ENCODE measurements around the gene ST3GAL6.

ST3GAL6 gene

DNA sequence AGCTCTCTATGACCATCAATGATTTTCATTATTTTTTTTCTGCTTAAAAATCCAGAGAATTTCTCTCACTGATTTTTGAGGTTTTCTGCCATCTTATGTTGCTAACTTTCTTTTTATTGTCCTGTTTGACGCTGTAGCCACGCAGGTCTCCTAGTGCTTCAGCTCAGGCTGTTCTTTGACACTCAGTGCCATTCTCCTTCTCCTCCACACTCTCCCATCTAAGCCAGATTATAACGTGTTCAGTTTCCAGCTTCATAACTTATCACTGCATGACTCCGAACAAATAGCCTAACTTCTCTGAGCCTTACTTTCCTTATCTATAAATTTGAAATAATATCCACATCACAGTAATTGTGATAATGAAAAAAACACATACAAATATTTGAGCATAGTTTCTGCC is 22.8 kb upstream of the ST3GAL6 start:
- DNase-seq (ENCODE audit: low read depth in 2 of 2), result no peak

- no peak for DNase-seq (ENCODE audit: low read depth in 2 of 2)
These were observed 21.9 kb upstream of the ST3GAL6 start for GRCh38 chr3:98741121-98741716.

DNA sequence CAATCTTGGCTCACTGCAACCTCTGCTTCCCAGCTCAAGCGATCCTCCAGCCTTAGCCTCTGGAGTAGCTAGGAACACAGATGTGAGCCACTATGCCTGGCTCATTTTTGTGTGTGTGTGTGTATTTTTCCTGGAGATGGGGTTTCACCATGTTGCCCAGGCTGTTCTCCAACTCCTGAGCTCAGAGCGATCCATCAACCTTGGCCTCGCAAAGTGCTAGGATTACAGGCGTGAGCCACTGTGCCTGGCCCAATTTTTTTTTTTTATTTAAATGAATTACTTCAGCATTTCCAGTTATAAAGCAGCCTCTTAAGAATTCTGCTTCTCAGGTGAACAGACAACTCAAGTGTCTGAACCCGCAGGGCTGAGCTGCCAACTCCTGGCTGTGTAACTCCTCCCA is 20.1 kb upstream of the ST3GAL6 start:
- no peak for DNase-seq (ENCODE audit: low read depth in 2 of 2)

DNA sequence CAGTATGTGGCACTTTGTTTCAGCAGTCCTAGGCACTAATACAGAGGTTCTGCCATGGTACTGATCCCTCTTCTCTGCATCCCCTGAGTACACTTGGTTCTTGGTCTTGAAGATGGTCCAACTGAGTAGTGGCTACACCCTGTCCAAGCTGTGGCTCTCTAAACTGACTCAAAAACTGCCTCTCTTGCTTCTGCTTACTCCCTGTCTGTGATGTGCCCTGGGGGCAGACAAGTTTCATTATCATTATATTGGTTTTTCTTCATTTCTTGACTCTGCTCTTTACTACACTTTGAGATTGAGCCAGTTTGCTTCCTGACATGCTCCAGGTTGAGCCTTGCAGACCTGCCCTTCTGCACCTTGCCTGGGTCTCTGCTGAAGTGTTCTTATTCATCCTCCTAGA is 18.9 kb upstream of the ST3GAL6 start:
- DNase-seq (ENCODE audit: low read depth in 2 of 2), result no peak

- DNase-seq (ENCODE audit: low read depth in 2 of 2), result no peak
These were observed 17.4 kb upstream of the ST3GAL6 start for GRCh38 chr3:98745718-98746117.

- no peak for DNase-seq (ENCODE audit: low read depth in 2 of 2)
These were observed 17.0 kb upstream of the ST3GAL6 start for GRCh38 chr3:98746122-98746521.

DNA sequence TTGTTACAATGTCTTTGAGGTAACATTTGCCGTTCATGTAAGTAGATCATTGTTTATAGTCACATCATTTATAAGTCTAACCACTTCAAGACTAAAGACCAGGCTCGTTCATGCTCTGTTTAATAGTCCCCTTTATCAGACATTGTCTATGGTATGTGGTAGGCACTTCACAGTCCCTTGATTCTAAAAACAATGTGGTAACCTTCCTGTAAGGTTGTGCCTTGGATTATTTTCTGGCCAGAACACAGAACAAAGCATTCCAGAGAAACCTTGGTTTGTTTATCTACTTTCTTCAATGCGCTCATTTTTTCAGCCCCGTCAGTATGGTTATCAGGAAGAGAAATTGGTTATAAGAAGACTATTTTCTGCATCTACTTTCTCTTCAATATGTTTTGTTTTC is 16.3 kb upstream of the ST3GAL6 start:
- DNase-seq (ENCODE audit: low read depth in 2 of 2), result no peak

DNA sequence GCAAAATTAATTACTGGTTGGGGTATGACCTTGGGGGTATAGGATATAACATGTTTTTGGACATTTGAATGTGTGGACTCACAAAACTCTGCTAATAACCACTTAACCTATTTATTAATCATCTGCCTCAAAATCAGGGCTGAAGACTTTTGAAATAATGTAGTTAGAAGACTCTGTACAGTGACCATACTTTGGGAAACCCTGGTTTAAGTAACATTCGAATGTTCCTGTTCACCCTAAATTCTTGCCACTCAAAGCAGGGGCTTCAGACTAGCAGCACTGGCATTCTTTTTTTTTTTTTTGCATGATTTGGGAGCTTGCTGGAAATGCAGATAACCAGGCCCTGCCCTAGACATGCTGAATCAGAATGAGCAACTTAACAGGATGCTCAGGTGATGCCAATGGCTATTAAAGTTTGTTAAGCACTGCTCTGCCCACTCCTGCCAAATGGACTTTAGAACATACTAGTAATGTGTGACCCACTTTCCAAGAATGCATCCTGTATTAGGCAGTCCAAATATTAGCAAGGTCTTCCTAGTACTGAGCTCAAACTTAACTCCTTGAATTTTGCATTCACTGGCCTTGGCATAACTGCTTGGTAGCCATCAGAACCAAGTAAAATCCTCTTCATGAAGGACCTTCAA is 12.7 kb upstream of the ST3GAL6 start:
- no peak for DNase-seq (ENCODE audit: low read depth in 2 of 2)

DNA sequence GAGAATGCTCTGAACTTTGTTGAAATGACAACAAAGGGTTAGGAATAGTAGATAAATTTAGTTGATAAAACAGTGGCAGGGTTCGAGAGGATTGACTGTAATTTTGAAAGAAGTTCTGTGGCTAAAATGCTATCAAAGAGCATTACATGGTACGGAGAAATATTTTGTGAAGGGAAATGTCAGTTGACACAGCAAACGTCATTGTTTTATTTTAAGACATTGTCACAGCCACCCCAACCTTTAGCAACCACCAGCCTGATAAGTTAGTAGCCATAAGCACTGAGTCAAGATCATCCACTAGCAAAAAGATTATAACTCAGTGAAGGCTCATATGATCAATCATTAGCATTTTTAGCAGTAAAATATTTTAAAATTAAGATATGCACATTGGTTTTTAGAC is 8.7 kb upstream of the ST3GAL6 start:
- DNase-seq (ENCODE audit: low read depth in 2 of 2), result no peak

- DNase-seq (ENCODE audit: low read depth in 2 of 2), result no peak
These were observed 7.5 kb upstream of the ST3GAL6 start for GRCh38 chr3:98755601-98756000.

- no peak for DNase-seq (ENCODE audit: low read depth in 2 of 2)
These were observed 3.5 kb upstream of the ST3GAL6 start for GRCh38 chr3:98759629-98760028.

GRCh38 chr3:98761643-98762229 is 1.4 kb upstream of the ST3GAL6 start:
- no peak for DNase-seq (ENCODE audit: low read depth in 2 of 2)

DNA sequence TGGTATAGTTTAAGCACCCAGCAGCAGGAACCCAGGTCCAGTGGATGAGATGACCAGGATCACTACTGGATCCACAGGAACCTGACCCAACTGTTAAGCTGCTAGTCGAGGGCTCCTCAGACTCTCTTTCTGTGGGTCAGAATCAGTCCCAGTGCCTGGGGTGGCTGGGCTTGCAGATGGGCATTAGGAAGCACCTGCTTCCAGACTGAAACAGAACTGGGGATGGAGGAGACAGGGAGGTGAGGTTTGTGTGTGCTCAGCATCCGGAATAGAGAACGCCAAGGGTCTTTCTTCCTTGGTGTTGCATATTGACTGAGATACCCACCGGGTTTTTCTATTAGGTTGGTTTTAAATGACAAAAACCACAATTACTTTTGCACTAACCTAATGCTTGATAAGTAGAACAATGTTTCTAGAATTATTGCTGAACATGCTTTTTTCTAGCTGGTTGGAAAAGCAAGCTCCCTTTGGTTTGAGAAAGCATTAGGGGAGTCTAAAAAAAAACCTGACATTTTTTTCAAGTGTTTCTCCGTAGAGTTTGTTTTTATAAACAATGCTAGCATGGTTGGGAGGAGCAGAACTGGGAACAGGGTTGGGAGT is 779 bp downstream of the ST3GAL6 start:
- DNase-seq (ENCODE audit: low read depth in 2 of 2), result no peak

DNA sequence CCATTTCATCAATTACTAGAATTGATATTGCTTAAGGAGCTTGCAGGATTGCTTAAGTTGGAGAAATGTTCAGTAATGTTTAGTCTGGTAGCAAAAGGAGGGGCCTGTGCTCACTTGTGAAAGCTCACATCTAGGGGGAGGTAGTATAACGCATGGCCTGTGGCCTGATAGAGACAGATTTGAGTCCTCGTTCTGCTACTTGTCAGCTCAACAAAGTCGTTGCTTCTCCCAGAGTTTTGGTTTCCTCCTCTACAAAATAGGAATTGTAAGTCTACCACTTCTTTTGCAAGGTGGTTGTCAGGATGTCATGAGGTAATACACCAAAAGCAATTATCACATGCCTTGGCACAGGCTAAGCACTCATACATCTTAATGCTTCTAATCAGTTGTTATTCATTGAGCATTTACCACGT is 1.3 kb downstream of the ST3GAL6 start:
- no peak for DNase-seq (ENCODE audit: low read depth in 2 of 2)

DNA sequence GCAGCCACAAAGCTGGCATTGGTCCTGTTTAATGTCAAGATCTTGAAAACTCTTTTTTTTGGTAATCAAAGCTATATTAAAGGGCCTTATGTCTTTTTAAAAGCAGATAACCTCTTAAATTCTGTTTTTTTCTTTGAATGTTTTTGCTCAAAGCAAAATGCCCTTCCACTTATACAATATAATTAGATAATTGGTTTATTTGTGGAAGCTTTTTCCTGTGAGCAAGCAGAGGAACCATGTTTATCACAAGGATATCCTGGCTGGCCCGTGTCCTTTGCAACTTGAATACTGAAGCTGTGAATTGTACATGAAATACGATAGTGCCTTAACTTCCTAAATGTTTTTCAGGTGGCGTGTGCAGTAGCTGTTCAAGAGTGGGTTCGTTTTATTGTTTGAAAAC is 2.6 kb downstream of the ST3GAL6 start:
- DNase-seq (ENCODE audit: low read depth in 2 of 2), result no peak

GRCh38 chr3:98766924-98767323 is 3.8 kb downstream of the ST3GAL6 start:
- no peak for DNase-seq (ENCODE audit: low read depth in 2 of 2)

DNA sequence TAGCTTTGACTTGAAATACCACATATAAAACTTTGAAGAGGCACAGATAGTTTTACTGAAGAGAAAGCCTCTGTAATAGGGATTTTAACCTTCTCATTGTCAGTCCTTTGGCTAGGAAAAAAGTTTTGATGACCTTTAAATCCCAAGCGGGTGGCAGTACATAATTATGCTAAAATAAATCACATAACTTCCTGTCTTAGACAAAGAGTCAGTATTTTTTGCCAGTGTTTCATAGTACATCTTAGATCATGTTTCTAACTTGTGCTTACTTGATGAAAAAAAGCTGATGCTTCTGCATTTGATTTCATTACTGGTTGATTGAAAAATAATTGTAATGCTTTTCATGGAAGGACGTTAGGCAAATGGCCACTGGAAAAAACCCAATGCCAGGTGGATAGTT is 5.8 kb downstream of the ST3GAL6 start:
- DNase-seq (ENCODE audit: low read depth in 2 of 2), result no peak

- no peak for DNase-seq (ENCODE audit: low read depth in 2 of 2)
These were observed 6.3 kb downstream of the ST3GAL6 start for GRCh38 chr3:98769448-98769847.

GRCh38 chr3:98770261-98771039 is 7.3 kb downstream of the ST3GAL6 start:
- no peak for DNase-seq (ENCODE audit: low read depth in 2 of 2)

DNA sequence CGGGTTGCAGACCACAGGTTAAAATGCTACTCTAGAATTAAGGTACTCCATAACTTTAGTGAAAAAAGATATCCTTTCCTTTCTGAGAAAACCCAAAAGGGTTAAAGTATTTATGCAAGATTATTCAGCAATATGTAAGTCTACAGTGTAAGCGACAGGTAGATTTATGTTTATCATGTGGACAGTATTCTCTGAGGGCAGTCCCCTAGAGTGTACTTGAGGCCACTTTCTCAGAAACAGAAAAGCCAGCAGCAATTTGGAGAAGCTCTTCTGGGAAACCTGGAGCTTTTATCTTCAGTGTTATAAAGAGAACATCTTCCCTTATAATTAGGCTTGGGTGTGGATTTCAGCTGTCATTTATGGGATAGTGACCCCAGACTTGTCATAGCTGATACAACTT is 8.9 kb downstream of the ST3GAL6 start:
- DNase-seq (ENCODE audit: low read depth in 2 of 2), result no peak

GRCh38 chr3:98775459-98776139 is 12.5 kb downstream of the ST3GAL6 start:
- DNase-seq (ENCODE audit: low read depth in 2 of 2), result no peak

DNA sequence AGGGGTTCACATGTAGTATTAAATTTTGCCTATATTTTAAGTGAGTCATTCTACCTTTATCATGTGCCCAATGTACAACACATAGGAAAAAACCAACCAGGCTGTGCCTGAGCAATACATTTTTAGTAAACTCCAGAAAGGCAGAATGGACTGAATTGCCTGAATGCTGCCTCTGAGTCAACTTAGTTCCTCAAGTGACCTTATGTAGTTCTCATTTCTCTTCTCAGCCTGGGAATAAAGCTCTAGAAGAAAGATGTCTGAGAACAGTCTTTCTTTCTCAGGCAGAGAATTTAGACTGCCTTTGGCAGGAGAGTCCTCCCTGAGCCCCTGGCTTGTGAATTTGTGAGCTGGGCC is 13.0 kb downstream of the ST3GAL6 start:
- DNase-seq (ENCODE audit: low read depth in 2 of 2), result no peak
